ENCODE data around the gene FOXJ1. TPM values are rescaled to one million over a fixed set of nuclear protein-coding genes. Genes with fewer than 3 reads are reported as not detected.

Gene FOXJ1
- total RNA-seq, 4 donors from 2014 or later, result 0.82 to 7.4 (median 1.9) TPM; not detected in 1

- intact Hi-C loops (cut with DNase I; ENCODE audit: low total_unique reads), result no loop called here
- no peak overlapping the region for H3K27ac ChIP-seq
- peaks cover 34% of the 10 kb centered on the region for H3K27me3 ChIP-seq
- TF ChIP-seq EP300 (IDR thresholded peaks at IDR 0.05; ENCODE audit: low read depth) (no peak), POLR2AphosphoS5 (IDR thresholded peaks at IDR 0.05) (no peak), POLR2A (IDR thresholded peaks at IDR 0.05) (no peak)
- TF ChIP-seq, protein P1, sequence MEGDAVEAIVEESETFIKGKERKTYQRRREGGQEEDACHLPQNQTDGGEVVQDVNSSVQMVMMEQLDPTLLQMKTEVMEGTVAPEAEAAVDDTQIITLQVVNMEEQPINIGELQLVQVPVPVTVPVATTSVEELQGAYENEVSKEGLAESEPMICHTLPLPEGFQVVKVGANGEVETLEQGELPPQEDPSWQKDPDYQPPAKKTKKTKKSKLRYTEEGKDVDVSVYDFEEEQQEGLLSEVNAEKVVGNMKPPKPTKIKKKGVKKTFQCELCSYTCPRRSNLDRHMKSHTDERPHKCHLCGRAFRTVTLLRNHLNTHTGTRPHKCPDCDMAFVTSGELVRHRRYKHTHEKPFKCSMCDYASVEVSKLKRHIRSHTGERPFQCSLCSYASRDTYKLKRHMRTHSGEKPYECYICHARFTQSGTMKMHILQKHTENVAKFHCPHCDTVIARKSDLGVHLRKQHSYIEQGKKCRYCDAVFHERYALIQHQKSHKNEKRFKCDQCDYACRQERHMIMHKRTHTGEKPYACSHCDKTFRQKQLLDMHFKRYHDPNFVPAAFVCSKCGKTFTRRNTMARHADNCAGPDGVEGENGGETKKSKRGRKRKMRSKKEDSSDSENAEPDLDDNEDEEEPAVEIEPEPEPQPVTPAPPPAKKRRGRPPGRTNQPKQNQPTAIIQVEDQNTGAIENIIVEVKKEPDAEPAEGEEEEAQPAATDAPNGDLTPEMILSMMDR (IDR thresholded peaks at IDR 0.05), result no peak
- no peaks in the 10 kb centered on the region for H3K36me3 ChIP-seq
- in situ Hi-C loops (cut with MboI; ENCODE audit: low pct_ligation_motif_present in 1 of 4, low pct_unique_long_range_greater_than_20kb in 1 of 4, low sequenced_read_pairs in 3 of 4), result no loop called here
- 96% methylated on average over 6 of the region's 6 CpGs; no CpG with 5 or more reads in 1 of the 2 donors for WGBS, 2 donors (ENCODE audit: low coverage in 1 of 2)
- H3K4me3 ChIP-seq, result no peak overlapping the region
- H3K9me3 ChIP-seq, result no peaks in the 10 kb centered on the region
- peaks cover 0 to 26% (median 21%) of the 10 kb centered on the region in 4 donors for H3K4me1 ChIP-seq
- DNase-seq, result no peak
These were observed 1.6 kb upstream of the FOXJ1 start for GRCh38 chr17:76142585-76143041.

- H3K36me3 ChIP-seq, result no peaks in the 10 kb centered on the region
- H3K9me3 ChIP-seq, result no peaks in the 10 kb centered on the region
- TF ChIP-seq POLR2A (IDR thresholded peaks at IDR 0.05) (no peak), POLR2AphosphoS5 (IDR thresholded peaks at IDR 0.05) (no peak), EP300 (IDR thresholded peaks at IDR 0.05; ENCODE audit: low read depth) (no peak)
- TF ChIP-seq, protein P1 (IDR thresholded peaks at IDR 0.05), result no peak
- in situ Hi-C loops (cut with MboI; ENCODE audit: low pct_ligation_motif_present in 1 of 4, low pct_unique_long_range_greater_than_20kb in 1 of 4, low sequenced_read_pairs in 3 of 4), result no loop called here
- intact Hi-C loops (cut with DNase I; ENCODE audit: low total_unique reads), result no loop called here
- 62% methylated on average over 10 of the region's 10 CpGs; no CpG with 5 or more reads in 1 of the 2 donors for WGBS, 2 donors (ENCODE audit: low coverage in 1 of 2)
- peaks cover 39% of the 10 kb centered on the region for H3K27me3 ChIP-seq
- H3K4me1 ChIP-seq, result peaks cover 0 to 26% (median 21%) of the 10 kb centered on the region in 4 donors
- H3K4me3 ChIP-seq, result no peak overlapping the region
- no peak overlapping the region for H3K27ac ChIP-seq
- no peak for DNase-seq
These were observed 1.1 kb upstream of the FOXJ1 start for GRCh38 chr17:76142039-76142584.

GRCh38 chr17:76140661-76141211 is 309 bp downstream of the FOXJ1 start:
- H3K27ac ChIP-seq, result no peak overlapping the region
- peak overlapping the region in 3 of 4 donors; percentile 43 to 54 (median 49) for H3K4me3 ChIP-seq
- peaks cover 0 to 26% (median 21%) of the 10 kb centered on the region in 4 donors for H3K4me1 ChIP-seq
- WGBS, 2 donors (ENCODE audit: low coverage in 1 of 2), result 0 to 13% methylated on average over 2 to 21 of the region's 24 CpGs
- intact Hi-C loops (cut with DNase I; ENCODE audit: low total_unique reads) (no loop called here), in situ Hi-C loops (cut with MboI; ENCODE audit: low pct_ligation_motif_present in 1 of 4, low pct_unique_long_range_greater_than_20kb in 1 of 4, low sequenced_read_pairs in 3 of 4) (no loop called here)
- no peak for DNase-seq
- H3K9me3 ChIP-seq, result no peaks in the 10 kb centered on the region
- no peaks in the 10 kb centered on the region for H3K36me3 ChIP-seq
- H3K27me3 ChIP-seq, result peaks cover 53% of the 10 kb centered on the region
- TF ChIP-seq, protein P1 (IDR thresholded peaks at IDR 0.05), result no peak
- TF ChIP-seq EP300 (IDR thresholded peaks at IDR 0.05; ENCODE audit: low read depth) (no peak), POLR2A (IDR thresholded peaks at IDR 0.05) (no peak), POLR2AphosphoS5 (IDR thresholded peaks at IDR 0.05) (no peak)

GRCh38 chr17:76139801-76140660 is 1.0 kb downstream of the FOXJ1 start:
- intact Hi-C loops (cut with DNase I; ENCODE audit: low total_unique reads), result no loop called here
- WGBS, 2 donors (ENCODE audit: low coverage in 1 of 2), result 30% methylated on average over 53 of the region's 78 CpGs; no CpG with 5 or more reads in 1 of the 2 donors
- Histone ChIP-seq H3K4me1 (peaks cover 0 to 25% (median 20%) of the 10 kb centered on the region in 4 donors), H3K36me3 (no peaks in the 10 kb centered on the region), H3K27ac (no peak overlapping the region), H3K9me3 (no peaks in the 10 kb centered on the region), H3K4me3 (peak overlapping the region in 2 of 4 donors; percentile 17 to 54), H3K27me3 (peaks cover 60% of the 10 kb centered on the region)
- in situ Hi-C loops (cut with MboI; ENCODE audit: low pct_ligation_motif_present in 1 of 4, low pct_unique_long_range_greater_than_20kb in 1 of 4, low sequenced_read_pairs in 3 of 4), result no loop called here
- TF ChIP-seq, protein P1 (IDR thresholded peaks at IDR 0.05), result no peak
- no peak for TF ChIP-seq POLR2AphosphoS5 (IDR thresholded peaks at IDR 0.05)
- TF ChIP-seq EP300 (IDR thresholded peaks at IDR 0.05; ENCODE audit: low read depth), result no peak
- TF ChIP-seq POLR2A (IDR thresholded peaks at IDR 0.05), result no peak
- DNase-seq, result peak; percentile 49
